SK-N-MC (cell line): Measurements from ENCODE around the gene CD1D.

ENCODE experiments used
- EZH2 ChIP-seq: fragments of 200-600 bp; sonication (generic); IDR thresholded peaks from one replicate; pipeline ENCODE4 v1.6.1; 2017; ENCODE audit warnings: antibody characterized with exemption
- POLR2AphosphoS5 ChIP-seq: IDR thresholded peaks from 2 replicates; pipeline ENCODE4 v1.6.1; 2012; ENCODE audit warnings: mild to moderate bottlenecking, low read depth, low read length, borderline replicate concordance

DNA sequence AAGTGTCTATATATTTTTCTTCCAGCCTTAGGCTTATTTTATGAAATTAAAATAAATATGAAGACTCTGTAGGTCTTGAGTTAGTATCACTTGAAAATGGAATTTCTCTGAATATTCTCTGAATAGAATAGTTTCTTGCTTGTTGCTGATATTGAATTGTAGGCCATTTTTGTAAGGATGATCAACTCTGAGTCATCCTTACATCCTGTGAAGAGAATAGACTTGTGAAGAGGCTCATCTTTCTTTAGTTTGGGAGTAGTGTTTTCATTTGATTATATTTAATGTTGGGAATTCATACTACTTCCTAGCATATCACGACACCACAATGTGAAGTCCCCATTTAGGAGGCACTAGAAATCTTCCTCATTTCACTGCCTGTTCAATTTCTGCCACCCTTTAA is 27.5 kb upstream of the CD1D start:
- TF ChIP-seq POLR2AphosphoS5 (no peak), EZH2 (no peak)
